Neural progenitor cell (in vitro differentiated cells): ENCODE data around the gene NLK.

Experiments
- EZH2 ChIP-seq: fragments of 200-600 bp; sonication (generic); IDR thresholded peaks from 2 replicates; pipeline ENCODE4 v1.6.1; 2017; ENCODE audit warnings: antibody characterized with exemption, mild to moderate bottlenecking, moderate library complexity
- TF ChIP-seq, protein P1 (sequence below): fragments of 200-600 bp; sonication (generic); IDR thresholded peaks from 2 replicates; pipeline ENCODE4 v1.5.1; 2017; ENCODE audit warnings: antibody characterized with exemption, mild to moderate bottlenecking

- TF ChIP-seq, protein P1, sequence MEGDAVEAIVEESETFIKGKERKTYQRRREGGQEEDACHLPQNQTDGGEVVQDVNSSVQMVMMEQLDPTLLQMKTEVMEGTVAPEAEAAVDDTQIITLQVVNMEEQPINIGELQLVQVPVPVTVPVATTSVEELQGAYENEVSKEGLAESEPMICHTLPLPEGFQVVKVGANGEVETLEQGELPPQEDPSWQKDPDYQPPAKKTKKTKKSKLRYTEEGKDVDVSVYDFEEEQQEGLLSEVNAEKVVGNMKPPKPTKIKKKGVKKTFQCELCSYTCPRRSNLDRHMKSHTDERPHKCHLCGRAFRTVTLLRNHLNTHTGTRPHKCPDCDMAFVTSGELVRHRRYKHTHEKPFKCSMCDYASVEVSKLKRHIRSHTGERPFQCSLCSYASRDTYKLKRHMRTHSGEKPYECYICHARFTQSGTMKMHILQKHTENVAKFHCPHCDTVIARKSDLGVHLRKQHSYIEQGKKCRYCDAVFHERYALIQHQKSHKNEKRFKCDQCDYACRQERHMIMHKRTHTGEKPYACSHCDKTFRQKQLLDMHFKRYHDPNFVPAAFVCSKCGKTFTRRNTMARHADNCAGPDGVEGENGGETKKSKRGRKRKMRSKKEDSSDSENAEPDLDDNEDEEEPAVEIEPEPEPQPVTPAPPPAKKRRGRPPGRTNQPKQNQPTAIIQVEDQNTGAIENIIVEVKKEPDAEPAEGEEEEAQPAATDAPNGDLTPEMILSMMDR: no peak
- no peak for TF ChIP-seq EZH2
Observed at GRCh38 chr17:27995554-27995953, 46.9 kb upstream of the NLK start.
